C4-2B (cell line): ENCODE measurements around the gene PPIG.

ENCODE experiments used
- H3K27ac ChIP-seq: fragments of 450-650 bp; 2 replicates; pipeline ENCODE4 v1.5.1; 2017
- CTCF ChIP-seq: fragments of 450-650 bp; conservative IDR thresholded peaks from 2 replicates; pipeline ENCODE4 v1.5.1; 2017; ENCODE audit warnings: mild to moderate bottlenecking
- ZFX ChIP-seq: fragments of 450-650 bp; IDR thresholded peaks from 2 replicates; pipeline ENCODE4 v1.6.1; 2017

PPIG gene

DNA sequence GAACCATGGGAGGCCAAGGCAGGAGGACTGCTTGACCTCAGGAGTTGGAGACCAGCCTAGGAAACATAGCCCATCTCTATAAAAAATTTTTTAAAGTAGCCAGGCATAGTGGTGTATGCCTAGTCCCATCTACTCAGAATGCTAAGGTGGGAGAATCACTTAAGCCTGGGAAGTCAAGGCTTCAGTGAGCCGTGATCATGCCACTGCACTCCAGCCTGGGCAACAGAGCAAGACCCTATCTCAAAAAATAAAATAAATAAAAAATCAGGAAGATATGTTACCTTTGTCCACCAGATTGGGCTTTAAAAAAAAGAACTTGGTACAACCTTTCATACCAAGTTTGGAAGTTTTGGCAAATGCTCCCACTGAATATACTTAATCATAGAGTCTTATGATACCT lies 74.7 kb downstream of the PPIG start:
- TF ChIP-seq CTCF (no peak), ZFX (no peak)

DNA sequence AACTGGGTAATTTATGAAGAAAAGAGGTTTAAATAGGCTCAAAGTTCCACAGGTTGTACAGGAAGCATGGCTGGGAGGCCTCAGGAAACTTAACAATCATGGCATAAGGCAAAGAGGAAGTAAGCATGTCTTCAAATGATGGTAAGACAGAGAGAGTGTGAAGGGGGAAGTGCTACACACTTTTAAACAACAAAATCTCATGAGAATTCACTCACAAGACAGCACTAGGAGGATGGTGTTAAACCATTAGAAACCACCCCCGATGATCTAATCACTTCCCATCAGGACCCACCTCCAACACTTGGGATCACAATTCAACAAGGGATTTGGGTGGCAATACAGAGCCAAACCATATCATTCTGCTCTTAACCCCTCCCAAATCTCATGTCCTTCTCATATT lies 75.2 kb downstream of the PPIG start:
- no peak overlapping the region for H3K27ac ChIP-seq

More for the DNA sequence above, 74.7 kb downstream of the PPIG start:
- H3K27ac ChIP-seq = no peak overlapping the region

GRCh38 chr2:169661265-169661664 lies 77.1 kb downstream of the PPIG start:
- no peak overlapping the region for H3K27ac ChIP-seq
- no peak for TF ChIP-seq ZFX
- TF ChIP-seq CTCF = no peak

More for the DNA sequence above, 75.2 kb downstream of the PPIG start:
- TF ChIP-seq CTCF (no peak), ZFX (no peak)

DNA sequence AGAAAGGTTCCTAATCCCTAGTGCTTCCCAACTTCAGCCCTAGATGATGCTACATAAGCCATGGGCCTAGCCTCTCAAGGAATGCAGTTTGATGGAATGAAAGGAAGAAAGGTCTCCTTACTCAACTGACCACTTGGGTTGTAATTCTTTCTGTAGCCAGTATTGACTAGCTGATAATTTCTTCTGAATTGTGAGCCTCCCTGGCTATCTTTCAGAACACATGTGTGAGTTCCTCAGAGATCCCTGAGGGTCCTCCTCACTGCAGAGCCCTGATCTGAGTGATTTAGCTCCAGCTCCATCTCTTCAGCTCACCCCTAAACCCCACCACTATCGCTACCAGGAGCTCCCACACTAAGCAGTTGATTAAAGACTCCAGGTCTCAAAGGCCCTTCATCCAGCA lies 78.6 kb downstream of the PPIG start:
- no peak for TF ChIP-seq ZFX
- TF ChIP-seq CTCF = no peak
- no peak overlapping the region for H3K27ac ChIP-seq

GRCh38 chr2:169663247-169663646 lies 79.1 kb downstream of the PPIG start:
- no peak for TF ChIP-seq CTCF
- no peak for TF ChIP-seq ZFX
- H3K27ac ChIP-seq = no peak overlapping the region

GRCh38 chr2:169664600-169664977 lies 80.4 kb downstream of the PPIG start:
- TF ChIP-seq ZFX (no peak), CTCF (no peak)
- peak overlapping the region; percentile 55; the same call in 1 of the 2 replicates for H3K27ac ChIP-seq

GRCh38 chr2:169664978-169665930 lies 81.1 kb downstream of the PPIG start:
- TF ChIP-seq CTCF (no peak), ZFX (no peak)
- peak overlapping the region; percentile 55; the same call in 1 of the 2 replicates for H3K27ac ChIP-seq
